Stimulated activated CD4-positive, alpha-beta T cell treated with anti-CD3 and anti-CD28 coated beads, Interleukin-12 subunit alpha, Interleukin-12 subunit beta, amount 100 ng/mL, for 48 hours (primary cell): ENCODE results near the gene LPP.

Experiments used
- DNase-seq, 3 donors: peaks; one replicate each; pipeline ENCODE4 v3.0.0-alpha.2; 2020; ENCODE audit warnings: low read depth in 2 of 3, low spot score in 1 of 3

LPP gene

DNA sequence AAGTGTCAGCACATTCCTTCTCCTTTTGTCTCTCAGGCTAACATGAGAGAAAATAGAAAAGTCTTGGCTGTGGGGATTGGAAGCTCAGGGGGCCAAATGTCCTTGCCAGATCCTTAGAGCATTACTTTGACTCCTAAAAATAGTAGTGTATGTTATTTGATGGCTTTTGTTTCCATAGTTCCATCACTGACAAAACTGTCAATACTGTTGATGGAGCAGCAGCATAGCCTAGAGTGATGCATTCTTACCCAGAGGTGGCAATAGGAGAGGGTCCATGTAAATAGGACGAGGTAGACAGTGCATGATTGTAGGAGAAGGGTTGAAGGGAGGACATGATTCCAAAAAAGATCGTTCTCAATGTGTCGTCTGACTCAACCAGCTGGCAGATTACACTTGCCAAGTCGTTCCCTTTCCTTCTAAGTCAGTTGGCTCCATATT is 735.1 kb downstream of the LPP start:
- DNase-seq = no peak

DNA sequence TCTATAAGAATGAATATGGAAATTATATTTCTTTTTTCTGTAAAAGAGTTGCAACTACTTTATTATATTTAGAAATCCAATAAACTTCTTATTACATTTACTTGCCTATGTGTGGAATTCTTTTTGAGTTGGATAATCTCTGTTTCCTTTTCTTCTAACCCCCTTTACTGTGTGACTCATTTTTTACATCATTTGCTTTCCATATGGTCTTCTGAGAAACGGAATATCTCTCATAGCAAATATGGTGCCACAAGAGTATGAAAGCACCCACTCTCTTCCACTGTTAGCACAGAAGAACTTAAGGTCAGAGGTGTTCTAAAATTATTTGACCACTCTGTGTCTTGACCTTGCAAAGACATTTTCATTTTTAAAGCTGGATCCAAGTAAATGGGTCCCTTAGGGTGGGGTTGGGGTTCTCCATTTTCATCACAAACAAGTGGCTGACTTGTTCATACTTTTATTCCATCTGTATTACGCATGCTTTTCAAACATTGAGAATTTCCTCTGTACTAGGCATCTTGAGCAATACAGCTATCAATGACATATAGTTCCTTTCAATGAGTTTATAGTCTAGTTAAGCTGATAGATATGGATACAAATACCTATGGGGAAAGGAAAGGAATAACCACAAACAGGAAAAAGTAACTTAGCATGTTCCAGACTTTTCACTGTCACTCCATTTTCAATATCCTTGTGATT is 736.8 kb downstream of the LPP start:
- no peak for DNase-seq

DNA sequence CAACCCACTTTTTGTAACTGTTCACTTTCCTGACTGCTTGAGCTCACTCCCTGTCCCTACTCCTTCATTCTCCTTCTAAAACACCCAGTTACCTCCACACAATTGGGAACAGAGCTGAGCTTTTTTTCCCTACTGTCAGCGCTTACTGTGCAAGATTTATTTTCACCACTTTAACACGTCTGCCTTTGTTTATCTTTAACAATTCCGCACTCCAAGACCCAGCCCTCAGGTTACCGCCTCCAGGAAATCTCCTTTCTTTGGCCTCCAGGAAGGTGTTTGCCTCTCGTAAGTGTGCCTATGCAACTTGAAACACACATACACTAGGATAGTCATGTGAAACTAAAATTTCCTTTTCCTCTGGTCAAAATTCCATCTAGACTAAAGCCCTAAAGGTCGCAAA is 745.9 kb downstream of the LPP start:
- no peak for DNase-seq

DNA sequence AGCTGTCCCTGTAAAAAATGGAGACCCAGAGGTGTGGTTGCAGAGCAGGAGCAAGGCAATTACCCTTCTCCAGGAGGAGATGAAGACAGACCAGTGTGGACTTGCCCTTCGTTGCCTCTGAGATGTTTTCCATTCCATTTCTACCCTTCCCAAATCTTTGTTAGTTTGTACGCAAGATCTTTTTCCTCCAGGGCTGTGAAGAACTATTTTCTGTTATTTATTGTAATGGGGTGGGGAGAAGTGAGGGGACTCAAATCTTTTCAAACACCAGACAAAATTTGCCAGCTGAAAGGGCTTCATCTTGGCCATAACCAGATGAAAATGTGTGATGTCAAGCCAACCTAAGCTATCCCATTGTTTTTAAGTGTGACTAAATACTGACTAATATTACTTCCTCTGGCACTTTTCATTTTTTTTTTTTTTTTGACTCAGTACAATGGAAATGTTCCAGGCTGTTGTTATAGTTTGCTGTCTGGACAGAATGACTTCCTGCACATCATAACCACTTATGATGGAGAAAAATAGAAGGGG is 746.5 kb downstream of the LPP start:
- no peak for DNase-seq

DNA sequence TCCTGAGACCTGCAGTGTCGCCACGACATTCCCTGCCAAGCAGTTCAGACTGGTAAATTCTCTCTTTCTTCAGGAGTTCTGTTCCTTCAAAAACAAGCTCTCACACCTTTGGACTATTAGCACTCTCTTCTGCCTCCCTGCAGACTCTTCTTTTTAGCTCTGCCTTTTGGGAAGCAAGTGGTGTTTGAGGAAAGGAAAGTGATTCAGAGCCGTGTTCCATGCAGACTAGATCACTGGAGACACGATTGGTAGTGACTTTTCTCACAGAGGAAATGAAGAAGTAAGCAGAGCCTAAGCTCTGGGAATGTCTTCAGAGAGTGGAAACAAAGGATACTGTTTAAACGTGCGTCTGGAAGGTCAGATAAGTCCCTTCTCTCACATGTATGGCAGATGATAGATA is 747.2 kb downstream of the LPP start:
- DNase-seq = no peak

DNA sequence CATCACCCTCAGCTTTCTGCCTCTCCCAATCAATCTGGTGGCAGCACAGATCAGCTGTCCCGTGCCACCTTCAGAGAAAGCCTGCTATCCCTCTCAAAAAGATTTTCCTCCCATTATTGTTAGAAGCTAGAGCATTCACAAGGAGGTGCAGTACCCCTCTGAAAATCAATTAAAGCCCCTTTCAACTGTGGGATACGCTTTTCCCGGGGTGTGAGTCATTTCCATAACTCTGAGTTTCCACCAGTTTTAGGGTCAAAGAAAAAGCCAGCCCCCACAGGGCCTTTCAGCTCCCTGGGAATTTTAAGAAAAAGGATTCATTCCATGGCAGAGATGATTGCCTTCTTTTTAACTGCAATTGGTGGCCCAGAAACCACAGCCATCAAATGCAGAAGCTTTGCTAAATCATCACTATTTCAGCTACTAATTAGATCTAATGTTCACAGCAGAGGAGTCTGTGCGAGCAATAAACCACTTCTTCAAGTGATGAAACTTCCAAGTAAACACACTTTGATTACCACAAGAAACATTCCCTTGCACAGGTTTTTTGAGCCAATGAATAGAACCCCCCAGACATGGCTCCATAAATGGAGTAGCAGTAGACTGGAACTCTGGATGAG is 747.8 kb downstream of the LPP start:
- DNase-seq = no peak

DNA sequence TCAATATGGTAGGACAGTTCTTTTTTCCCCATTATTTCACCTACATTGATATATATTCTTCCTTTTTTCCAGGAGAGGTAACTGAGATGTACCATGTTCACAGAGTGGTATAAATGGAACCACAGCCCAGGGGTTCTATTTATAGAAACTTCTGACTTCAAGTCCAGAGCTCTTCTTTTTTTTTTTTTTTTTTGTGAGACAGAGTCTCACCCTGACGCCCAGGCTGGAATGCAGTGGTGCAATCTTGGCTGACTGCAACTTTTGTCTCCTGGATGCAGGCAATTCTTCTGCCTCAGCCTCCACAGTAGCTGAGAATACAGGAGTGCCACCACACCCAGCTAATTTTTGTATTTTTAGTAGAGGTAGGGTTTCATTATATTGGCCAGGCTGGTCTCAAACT is 750.7 kb downstream of the LPP start:
- DNase-seq = no peak

DNA sequence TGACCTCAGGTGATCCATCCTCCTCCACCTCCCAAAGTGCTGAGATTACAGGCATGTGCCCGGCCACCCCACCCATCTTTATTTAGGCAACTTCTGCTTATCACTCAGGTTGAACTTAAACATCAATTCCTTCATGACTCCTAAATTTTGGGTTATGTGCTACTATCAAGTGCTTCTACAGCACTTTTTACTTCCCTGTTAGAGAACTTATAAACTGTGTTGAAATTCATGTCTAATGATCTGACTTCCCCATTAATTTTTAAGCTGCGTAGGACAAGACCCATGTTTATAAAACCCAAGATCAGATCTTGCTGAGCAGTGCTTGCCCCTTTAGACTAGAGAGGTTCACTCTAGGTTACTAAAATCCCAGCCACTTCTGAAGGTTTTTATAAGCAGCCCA is 751.6 kb downstream of the LPP start:
- no peak for DNase-seq

DNA sequence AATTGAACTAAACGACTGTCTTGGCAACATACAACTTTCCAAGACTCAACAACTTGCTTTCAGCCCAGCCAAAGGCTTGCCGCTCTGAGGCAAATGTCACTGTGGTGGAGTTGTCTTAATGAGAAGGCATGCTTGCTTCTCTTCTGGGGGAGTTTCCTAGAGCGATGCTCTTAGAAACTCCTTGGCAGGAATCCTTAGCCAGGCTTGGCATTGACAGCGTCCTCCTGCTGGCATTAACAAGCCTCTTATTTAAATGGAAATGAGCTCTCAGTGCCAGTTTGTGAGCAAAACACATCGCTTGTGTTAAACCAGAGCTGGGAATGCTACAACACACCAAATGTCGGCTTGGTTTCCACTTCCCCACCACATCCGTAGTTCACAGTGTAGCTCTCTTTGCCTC is 752.3 kb downstream of the LPP start:
- DNase-seq = no peak

DNA sequence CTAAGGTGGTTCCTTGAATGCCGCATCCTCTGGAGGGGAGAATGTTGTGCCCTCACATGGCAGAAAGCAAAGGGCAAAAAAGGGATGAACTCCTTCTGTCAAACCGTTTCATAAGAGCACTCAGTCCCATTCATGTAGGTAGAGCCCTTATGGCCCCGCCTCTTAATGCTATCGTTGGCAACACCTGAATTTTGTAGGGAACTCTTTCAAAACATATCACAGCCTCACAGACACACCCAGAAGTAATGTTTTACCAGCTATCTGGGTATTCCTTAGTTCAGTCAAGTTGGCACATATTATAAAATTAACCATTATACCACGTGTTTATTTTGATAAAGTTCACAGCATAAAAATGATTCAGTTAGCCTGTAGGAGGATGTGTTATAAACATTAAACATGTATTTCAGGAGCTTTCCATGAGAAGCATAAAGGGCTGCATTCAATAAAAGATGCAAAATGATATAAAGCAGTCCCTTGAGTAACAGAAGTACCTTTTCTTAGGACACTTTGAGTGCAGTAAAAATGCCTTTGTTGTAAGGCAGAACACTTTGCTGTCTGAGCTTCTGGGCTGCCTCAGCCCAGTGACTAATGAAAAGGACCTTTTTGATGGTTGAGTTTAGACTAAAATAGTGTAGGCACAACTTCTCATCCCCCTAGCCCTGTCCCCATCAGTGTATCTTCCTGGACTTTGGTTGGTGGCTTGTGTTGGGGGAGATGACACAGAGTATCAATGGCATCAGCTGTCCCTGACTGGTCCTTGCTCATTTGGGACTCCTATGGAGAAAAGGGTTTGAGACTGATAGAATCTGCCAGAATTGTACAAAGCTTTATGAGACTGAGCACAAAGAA is 754.3 kb downstream of the LPP start:
- no peak for DNase-seq

DNA sequence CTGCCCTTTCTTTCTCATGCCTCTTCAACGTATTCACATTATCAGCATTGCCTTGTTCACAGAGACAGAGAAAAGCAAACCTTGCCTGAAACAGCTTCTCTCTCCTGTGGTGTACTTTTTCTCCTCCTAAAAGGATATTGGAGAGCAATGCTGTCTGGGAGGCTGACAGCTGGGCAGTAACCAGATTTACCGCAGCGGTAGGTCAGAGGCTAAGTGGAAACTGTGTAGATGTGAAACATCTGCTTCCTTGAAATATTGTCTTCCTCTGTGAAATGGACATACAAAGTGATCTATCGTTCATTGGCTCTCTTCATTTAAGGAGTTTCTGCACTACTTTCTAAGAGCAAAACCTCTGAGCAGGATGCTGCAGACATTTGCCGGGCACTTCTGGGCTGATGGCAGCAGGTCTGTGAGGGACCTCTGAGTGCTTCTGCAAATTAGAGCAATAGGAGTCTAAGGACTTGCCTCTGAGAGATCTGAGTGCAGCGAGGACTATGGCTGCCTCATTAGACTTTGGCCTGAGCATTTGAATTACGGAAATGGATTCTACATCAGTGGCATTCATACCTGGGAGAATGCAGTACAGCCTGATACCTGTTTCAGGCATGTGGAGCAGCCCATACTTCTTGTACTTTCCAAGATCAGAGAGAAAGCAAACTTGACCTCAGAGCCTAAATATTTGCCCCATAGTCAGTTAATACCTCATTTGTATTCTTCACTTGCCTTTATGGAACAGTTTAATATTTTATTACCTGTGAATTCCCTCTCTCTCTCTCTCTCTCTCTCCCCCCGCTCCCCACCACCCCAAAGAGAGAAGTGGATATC is 757.3 kb downstream of the LPP start:
- DNase-seq = no peak

DNA sequence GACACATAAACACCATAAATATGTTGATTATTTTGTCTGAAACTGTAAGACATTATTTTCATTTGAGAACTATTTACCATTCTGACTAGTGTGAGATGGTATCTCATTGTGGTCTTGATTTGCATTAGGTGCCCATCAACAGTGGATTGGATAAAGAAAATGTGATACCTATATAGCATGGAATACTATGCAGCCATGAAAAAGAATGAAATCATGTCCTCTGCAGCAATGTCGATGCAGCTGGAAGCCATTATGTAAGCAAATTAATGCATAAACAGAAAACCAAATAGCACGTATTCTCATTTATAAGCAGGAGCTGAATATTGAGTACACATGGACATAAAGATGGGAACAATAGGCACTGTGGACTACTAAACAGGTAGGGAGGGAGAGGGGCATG is 759.1 kb downstream of the LPP start:
- DNase-seq = no peak

DNA sequence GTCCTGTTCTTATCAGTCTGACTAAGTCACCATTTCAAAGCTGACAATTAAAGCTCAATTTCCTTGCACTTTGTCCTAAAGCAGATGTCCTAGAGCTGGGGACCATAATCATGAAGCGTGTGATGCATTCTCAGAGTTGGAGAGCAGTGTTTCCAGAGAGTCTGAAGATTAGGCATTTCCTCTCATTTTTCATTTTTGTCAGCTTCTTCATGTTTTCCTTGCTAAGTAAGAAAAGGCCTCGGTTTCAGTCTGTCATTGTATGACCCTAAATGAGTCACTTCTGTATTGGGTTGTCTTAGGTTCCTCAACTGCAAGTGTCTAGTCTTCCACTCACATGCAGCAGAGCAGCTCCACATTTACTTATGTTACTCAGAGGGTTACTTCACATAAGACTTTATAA is 760.6 kb downstream of the LPP start:
- no peak for DNase-seq

DNA sequence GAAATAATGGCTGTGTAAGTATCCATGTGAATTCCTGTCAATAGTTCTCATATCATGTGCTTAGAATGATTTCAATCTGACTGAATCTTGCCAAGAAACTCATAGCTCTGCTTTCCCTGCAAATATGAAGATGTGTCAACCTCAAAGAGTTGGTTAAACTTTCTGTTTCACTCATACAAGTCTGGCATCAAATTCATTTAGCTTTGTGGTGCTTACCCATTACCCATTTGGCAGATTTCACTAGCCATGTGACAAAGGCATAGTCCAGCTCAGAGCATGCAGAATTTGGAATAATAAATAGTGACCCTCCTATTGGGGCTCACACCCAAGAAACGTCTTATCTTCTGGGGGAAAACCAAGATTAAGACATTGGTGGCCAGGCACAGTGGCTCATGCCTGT is 761.2 kb downstream of the LPP start:
- DNase-seq = no peak

DNA sequence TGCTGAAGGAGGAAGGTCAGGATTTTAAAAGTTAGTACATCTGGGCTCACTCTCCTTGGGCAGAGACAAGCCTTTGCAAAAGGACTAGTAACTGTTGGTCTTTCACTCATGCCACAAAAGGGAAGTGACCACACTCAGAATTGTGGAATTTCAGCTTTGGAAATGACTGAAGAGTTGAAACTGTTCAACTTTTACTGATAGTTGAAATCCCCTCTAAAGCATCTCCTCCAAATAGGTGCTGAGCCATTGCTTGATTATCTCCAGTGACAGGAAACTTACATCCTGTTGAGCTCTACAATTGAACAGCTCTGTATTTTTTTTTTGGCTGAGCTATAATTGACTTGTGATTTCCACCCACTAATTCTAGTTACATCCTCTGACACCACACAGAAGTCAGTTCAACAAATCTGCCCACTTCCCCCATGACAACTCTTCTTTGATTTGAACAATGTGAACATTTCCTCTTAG is 763.0 kb downstream of the LPP start:
- no peak for DNase-seq

DNA sequence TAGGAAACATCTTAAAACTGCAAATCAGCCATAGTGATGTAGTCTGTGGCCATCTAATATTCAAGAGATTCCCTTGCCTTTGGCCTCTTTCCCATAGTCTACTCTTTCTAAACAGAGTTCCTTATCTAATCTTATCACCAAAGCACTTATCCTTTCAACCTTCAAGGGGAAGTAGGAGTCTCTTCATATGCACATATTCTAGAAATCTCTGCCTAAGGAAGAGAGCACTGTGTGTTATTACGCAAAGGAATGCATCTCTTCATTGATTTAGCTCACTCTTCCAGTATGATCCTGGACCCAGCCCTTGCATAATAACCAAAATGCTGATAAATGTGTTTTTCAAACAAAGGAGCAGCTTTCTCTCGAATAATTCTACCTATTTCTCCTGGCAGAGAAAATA is 764.1 kb downstream of the LPP start:
- no peak for DNase-seq

DNA sequence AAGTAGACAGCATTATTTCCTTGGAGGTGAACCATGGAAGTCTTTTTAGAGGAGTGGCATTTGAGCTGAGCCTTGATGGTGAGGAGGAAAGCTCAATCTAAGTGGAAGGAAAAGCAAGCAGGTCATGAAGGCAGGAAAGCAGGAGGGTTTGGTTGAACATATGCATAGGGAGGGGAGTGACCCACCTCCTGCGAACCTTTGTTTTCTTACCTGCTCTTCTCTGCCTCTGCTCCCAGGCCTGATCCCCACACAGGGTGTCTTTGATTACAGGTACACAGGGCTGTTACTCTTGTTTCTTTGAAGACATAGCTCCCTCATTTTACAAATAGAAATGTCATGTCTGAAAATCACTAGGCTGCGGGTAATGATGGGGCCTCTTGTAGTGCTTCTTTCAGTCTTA is 769.7 kb downstream of the LPP start:
- DNase-seq = no peak

DNA sequence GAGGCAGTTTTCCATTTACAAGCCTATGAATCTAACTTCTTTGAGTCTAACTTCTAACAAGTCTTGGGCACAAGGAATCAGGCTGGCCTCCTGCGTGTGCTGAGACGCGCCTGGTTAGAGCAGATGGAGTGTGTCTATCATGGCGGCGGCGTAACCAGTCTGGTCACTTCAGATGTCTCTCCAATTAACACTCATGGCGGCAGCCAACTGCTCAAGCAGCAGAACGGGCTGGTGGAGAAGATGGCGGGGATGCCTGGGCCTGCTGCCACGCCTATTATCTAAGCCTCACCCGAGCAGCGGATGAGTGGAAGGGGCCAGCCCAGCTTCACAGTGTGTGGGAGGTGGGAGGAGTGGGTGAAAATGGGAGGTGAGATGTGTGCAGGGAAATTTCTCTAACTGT is 771.4 kb downstream of the LPP start:
- no peak for DNase-seq

DNA sequence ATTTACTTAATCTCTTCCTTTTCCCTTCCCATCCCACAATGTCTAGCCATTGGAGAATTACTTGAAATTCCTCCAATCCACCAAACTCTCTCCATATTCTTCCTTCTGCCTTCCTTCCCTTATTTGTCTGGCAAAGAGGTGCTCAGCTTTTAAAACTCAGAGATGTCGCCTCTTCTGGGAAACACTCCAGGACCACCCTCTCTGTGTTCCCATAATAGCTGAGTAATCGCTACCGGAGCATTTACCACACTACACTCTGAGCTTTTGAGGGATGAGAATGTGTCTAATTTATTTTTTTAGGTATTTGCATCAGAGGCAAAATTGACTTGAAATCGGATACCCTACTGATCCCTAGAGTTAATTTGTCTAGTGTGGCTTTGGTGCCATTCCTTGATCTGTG is 772.2 kb downstream of the LPP start:
- DNase-seq = no peak

DNA sequence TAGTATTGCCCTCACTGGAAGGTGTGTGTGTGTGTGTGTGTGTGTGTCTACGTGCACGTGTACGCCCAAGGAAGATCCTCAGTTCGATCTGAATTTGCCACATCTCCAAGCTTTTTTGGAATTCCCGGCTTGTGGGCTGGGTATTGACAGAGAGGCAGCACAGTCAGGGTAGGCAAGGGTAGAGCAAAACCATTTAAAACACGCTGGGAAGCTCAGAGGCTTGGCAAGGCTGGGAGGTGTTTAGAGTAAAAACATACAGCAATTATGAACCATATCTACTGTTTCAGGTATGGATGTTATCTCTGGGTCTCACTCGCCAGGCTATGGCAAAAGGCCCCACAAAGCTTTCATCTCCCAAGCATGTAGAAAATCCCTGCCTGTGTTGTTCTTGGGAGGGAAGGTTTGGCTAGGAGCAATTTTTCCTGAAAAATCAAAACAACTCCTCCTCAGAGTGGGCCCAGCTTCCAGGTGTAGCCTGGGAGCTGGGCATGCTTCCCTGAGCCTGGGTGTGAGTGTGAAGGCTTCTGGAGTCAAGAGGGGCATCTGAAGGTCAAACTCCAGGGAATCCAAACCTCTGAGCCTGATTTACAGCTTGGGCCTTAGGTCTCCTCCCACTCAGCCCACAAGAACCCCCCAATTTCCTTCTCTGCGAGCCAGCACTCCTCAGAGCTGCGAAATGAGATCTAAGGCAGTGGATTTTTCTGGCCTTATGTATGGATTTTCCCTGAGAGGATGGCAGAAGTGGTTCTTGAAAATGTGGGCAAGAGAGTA is 773.0 kb downstream of the LPP start:
- DNase-seq = no peak
